ENCODE measurements around the gene SETD2.
"Not testable (repeated sequence)": the region's sequence is repeated elsewhere in the genome, so short reads cannot be mapped to it uniquely, and the experiment has no call there.

SETD2 gene, protein sequence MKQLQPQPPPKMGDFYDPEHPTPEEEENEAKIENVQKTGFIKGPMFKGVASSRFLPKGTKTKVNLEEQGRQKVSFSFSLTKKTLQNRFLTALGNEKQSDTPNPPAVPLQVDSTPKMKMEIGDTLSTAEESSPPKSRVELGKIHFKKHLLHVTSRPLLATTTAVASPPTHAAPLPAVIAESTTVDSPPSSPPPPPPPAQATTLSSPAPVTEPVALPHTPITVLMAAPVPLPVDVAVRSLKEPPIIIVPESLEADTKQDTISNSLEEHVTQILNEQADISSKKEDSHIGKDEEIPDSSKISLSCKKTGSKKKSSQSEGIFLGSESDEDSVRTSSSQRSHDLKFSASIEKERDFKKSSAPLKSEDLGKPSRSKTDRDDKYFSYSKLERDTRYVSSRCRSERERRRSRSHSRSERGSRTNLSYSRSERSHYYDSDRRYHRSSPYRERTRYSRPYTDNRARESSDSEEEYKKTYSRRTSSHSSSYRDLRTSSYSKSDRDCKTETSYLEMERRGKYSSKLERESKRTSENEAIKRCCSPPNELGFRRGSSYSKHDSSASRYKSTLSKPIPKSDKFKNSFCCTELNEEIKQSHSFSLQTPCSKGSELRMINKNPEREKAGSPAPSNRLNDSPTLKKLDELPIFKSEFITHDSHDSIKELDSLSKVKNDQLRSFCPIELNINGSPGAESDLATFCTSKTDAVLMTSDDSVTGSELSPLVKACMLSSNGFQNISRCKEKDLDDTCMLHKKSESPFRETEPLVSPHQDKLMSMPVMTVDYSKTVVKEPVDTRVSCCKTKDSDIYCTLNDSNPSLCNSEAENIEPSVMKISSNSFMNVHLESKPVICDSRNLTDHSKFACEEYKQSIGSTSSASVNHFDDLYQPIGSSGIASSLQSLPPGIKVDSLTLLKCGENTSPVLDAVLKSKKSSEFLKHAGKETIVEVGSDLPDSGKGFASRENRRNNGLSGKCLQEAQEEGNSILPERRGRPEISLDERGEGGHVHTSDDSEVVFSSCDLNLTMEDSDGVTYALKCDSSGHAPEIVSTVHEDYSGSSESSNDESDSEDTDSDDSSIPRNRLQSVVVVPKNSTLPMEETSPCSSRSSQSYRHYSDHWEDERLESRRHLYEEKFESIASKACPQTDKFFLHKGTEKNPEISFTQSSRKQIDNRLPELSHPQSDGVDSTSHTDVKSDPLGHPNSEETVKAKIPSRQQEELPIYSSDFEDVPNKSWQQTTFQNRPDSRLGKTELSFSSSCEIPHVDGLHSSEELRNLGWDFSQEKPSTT (N-terminal part only)

DNA sequence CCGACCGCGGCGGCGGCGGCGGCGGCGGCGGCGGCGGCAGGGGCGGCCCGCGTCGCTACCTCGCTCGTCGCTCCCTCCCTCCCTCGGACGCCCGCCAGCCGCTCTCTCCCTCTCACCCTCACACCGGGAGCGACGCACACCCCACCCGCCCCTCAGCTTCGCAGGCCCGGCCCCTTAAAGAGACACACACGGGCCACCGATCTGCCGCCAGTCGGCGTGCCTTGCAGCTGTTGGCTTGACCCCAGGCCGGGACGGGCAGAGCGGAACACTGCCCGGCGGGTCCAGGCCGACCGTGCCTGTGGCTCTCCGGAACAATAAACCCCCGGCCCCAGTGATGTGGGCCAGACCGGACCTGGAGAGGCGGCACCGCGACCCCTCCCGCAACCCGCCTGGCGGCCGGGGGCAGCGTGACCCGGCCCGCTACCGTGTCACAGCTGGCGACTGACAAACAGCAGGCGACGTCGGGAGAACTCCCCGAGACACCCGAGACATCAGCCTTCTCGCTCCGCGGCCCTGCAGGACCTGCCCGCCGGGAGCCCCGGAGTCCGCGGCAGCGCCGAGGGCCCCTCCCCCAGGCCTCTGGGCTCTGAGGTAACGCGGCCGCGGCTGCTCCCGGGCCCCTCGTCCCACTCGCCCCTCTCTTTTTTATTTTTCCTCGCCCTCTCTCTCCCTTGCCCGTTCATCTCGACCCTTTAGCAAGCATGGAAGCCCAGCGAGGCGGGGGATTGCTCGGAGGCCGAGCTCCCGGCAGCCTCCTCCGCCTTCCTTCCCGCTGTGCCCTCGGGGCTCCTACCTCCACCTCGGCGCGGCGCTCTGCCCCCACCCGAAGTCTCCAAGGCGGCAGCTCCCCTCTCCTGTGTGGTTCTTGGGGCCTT is at the start of gene SETD2:
Gene SETD2, minus strand, starts transcription at position 107 of the 875 bp plus-strand sequence. CDS start 189 bp downstream, outside the sequence.
- peak; percentile 94 for DNase-seq

DNA sequence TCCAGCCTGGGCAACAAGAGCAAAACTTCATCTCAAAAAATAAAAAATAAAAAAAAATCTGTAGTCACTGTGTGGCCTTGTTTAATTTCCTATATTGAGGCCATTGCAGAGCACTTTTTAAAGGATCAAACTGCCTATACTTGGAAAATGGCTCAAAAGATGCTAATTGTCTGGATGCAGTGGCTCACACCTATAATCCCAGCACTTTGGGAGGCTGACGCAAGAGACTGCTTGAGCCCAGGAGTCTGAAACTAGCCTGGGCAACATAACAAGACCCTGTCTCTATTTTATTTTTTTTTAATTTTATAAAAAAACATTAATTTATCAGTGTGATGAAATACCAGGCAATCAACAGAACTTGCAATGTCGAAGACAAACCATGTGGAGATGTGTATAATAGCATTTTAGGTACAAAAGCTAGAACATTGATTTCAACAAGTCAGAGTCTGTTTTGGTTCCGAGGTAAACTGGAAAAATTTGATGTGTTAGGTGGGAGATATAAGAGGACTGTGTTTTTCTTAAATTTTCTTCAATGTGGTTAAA is 47.0 kb upstream of the SETD2 start:
- DNase-seq, result no peak

DNA sequence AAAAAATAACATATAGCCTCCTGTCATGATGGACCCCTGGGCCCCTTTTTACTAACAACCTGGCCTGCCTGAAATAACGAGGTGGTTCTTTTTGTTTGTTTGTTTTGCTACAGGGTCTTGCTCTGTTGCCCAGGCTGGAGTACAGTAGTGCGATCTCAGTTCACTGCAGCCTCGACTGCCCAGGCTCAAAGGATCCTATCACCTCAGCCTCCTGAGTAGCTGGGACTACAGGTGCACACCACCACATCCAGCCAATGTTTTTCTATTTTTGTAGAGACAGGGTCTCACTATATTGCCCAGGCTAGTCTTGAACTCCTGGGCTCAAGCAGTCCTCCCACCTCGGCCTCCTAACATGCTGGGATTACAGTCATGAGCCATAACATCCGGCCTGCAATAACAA is 42.1 kb upstream of the SETD2 start:
- DNase-seq, result not testable (repeated sequence)

DNA sequence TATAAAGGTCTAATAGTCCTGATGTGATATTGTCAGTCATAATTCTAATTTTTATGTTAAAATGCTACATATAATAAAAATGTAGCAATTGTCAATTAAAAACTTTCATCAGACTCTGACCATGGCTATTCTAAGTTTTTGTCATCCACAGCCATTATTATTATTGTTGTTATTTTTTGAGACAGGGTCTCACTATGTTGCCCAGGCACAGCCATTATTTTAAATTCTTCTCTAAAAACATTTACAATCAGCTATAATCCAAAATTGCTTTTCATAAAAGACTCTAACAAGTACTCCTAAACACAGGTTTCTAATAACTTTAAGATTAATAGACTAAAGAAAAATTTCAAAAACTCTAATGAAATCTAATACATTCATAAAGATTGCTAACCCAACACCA is 41.0 kb upstream of the SETD2 start:
- DNase-seq, result no peak

DNA sequence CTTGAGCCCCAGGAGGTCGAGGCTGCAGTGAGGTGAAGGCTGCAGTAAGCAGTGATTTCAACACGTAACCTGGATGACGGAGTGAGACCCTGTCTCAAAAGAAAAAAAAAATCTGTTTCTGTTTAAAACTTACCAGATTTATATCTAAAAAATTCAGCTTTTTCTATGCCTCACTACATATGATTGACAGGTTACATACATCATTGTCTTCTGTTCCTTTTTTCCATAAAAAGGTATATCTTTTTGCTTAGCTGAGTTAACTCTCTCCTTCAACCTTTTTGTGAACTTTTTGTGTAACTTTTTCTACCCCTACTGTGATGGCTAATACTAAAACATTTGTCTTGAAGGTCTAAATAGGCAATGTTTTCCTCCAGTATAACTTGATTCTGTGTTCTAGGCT is 38.6 kb upstream of the SETD2 start:
- no peak for DNase-seq

DNA sequence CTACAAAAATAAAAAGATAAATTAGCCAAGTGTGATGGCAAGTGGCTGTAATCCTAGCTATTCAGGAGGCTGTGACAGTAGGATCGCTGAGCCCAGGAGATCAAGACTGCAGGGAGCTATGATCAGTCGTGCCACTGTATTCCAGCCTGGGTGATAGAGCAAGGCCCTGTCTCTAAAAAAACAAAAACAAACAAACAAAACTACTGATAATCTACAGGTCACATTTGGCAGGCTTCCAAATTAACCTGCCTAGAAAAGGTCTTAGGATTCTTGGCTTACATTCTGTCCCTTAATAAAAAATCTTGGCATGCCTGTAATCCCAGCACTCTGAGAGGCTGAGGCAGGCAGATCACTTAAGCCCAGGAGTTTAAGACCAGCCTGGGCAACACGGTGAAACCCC is 33.4 kb upstream of the SETD2 start:
- DNase-seq, result no peak

DNA sequence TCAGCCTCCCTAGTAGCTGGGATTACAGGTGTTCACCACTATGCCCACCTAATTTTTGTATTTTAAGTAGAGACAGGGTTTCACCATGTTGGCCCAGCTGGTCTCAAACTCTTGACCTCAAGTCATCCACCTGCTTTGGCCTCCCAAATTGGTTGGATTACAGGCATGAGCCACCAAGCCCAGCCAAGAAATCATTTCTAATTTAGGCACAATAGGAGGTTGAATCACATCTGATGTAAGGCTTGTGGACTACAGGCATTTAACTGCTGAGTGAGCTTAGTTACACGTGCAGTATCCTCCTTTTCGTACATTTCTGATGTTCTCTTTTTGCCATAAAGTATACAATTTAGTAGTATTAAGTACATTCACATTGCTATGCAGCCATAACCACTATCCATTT is 31.1 kb upstream of the SETD2 start:
- no peak for DNase-seq

DNA sequence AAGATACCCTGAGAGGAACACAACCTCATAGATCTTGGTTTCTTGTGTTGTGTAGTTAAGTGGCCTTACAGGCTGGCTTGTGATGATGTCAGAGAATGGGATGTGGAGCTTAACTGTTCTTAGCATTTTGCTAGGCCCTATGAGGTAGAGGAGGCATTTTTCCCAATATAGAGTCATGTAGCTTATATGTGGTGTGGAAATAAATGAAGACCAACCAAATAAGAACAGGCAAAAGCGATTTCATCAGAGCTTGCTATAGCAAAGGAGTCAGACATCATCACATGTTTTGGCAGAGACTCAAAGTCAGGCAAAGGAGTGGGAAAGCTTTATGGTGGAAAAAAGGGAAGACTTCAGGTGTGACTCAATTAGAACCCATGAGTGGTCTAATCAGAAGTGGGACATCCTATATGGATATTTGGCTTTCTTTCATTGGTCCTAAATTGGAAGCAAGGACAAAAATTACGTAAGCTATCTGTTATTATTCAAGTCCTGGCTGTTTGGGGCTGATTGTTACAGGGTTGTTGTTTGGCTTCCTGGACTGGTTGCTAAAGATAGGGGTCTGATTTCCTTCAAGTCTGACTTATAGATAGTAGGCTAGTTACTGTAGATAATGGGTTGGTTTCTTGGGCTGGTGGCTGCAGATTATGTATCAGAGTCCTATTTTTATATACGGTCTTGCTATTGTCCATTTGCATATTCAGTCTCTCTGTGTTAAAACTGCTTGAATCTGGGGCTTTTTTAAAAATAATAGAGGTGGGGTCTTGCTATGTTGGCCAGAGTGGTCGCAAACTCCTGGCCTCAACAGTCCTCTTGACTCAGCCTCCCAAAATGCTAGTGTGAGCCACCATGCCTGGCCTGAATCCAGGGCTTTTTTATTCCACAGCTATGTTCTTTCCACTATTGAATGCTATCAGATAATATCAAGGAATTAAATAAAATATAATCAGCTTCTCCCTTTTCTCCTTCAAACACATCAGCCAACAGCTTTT is 30.3 kb upstream of the SETD2 start:
- no peak for DNase-seq

DNA sequence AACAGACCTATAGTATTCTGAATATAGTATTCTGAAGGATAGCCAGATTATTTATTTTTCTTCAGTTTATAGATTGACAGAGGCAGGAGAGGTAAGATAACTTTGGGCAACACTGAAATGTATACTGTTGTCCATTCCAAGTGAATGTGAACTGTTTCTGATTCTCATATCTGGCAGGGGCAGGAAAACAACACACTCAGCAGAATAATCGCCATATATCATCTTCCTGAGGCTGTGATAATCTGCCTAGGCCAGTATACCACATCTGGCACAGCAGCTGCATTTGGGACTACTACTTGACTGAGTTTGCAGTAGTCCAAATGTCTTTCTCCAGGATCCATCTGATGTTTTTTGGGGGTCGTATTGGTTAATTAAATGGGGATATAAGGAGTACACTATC is 22.4 kb upstream of the SETD2 start:
- DNase-seq, result no peak

DNA sequence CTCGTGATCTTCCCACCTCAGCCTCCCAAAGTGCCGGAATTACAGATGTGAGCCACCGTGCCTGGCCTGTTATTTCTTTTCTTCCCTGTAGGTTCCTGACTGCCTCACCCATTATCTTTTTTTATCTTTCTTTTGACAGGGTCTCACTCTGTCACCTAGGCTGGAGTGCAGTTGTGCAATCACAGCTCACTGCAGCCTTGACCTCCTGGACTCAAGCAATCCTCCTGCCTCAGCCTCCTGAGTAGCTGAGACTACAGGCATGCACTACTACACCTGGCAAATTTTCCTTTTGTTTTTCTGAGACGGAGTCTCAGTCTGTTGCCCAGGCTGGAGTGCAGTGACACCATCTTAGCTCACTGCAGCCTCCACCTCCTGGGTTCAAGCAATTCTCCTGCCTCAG is 17.8 kb upstream of the SETD2 start:
- DNase-seq, result not testable (repeated sequence)

DNA sequence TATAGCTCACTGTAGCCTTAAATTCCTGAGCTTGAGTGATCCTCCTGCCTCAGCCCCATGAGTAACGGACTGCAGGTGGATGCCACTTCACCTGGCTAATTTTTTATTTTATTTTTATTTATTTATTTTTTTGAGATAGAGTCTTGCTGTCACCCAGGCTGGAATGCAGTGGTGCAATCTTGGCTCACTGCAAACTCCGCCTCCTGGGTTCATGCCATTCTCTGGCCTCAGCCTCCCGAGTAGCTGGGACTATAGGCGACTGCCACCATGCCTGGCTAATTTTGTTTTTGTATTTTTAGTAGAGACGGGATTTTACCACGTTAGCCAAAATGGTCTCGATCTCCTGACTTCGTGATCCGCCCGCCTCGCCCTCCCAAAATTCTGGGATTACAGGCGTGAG is 16.1 kb upstream of the SETD2 start:
- not testable (repeated sequence) for DNase-seq

DNA sequence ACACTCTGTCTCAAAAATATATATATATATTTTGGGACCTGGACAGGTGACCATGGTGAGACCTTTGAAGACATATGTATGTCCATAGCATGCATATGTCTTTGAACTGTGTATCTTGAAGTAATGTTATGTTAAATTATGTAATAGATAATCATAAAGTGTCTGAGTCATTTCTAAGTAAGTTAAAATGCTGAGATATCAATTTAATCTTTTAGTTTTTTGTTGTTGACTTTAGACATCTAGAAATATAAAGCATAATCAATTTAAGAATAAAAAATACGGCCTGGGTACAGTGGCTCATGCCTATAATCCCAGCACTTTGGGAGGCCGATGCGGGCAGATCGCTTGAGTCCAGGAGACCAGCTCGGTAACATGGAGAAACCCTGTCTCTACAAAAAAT is 12.7 kb upstream of the SETD2 start:
- no peak for DNase-seq

DNA sequence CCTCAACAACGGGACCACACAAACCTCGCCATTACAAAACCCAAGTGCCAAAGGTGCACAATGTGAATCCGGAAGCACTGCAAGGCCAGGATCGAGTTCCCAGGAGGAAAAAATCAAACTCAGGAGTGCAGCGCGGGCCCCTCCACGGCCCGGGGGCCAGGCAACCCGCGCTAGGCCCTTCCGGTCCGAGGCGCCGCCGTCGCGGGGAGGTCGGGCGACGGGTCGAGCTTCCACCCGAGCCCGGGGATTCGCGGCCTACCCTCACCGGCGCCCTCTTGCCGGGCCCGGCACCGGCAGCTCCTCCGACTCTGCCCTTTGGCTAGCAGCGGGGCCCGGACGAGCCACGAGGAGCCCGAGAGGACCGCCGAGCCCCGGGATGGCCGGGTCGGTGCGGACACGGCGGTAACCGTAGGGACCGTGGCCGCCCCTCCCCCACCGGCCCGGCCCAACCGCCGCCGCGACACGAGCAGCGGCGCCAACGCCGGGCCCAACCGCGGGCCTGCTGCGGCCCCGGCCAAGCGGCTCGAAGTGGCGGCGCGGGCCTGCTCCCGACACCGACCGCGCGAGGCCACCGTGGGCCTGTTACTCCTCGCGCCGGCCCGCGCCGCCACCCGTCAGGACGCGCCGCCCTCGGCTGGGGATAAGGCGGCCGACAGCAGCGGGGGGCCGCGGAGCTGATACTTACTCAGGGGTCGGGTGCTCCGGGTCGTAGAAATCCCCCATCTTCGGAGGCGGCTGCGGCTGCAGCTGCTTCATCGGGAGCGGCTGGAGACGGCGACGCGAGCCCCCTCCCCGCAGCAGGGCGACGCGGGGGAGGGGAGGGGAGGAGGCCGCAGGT is 525 bp downstream of the SETD2 start:
- peak; percentile 34 for DNase-seq

DNA sequence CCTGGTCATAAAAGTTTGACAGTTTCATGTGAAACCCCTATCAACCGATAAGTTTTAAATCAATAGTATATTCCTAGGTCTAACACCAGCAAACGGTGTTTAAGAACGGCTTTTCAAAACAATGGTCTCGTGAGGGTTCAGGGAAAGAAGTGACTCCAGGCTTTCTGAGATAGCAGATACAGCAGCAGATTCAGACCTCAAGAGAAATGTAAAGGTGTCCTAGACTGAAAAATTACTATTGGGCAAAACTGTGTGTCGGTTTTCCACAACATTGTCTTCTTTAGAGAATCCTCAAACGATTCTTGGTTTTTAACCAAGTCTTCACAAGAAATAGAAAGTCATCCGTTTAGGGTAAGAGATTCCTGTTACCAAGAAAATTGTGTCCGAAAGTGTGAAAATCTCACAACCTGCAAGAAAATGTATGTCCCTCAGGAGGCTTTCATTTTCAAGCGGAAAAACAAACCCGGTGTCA is 1.2 kb downstream of the SETD2 start:
- DNase-seq, result no peak

DNA sequence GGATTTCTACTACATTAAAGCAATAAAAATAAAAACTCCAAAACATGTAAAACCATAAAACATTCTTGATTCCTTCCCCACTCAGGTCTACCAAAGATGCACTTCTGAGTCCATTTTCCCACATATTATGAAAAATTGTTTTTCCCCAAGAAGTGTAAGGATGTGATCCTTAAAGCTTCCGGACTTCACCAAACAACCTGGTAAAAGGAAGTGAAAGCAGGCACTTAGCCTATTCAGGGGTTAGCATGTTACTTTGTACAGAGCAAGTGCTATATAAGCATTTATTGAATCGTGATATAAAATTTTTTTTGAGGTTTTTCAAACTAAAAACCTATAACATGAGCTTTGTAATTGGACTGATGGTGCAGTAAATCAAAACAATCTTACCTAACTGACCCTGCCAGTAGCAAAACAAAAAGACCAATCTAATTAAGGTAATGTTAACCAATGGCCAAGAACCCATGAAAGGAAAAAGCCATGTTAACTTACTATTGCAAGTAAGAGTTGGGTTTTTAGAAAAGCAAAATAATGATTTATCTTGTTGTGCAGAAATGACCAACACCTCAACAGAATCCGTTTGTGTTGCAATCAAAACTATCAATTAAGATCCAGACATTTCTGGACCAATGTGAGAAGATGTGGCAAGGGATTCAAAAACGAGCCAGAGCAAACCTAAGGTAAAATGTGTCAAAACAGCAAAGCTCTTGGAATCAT is 1.8 kb downstream of the SETD2 start:
- DNase-seq, result no peak

DNA sequence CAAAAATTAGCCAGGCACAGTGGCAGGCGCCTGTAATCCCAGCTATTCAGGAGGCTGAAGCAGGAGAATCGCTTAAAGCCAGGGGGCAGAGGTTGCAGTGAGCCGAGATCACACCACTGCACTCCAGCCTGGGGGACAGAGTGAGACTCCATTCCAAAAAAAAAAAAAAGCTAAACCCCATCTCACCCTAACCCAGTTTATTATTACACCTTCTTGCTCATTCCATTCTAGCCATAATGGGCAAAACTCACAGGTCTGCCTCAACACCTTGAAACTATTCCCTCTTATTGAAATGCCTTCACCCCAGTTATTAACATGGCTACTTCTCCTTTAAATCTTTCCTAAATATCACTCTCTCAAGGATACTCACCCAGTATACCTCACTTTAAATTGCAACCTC is 4.1 kb downstream of the SETD2 start:
- no peak for DNase-seq

DNA sequence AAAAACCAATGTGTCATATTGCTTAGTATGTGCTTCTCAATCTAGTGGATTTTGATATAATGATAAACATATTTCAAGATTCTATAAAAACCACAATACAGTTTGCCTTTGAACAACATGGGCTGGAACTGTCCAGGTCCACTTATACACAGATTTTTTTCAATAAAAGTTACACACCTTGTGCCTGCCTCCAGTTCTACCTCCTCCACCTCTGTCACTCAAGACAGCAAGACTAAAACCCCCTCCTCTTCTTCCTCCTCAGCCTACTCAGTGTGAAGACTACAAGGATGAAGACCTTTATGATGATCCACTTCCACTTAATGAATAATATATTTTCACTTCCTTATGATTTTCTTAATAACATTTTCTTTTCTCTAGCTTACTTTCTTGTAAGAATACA is 5.7 kb downstream of the SETD2 start:
- DNase-seq, result no peak

DNA sequence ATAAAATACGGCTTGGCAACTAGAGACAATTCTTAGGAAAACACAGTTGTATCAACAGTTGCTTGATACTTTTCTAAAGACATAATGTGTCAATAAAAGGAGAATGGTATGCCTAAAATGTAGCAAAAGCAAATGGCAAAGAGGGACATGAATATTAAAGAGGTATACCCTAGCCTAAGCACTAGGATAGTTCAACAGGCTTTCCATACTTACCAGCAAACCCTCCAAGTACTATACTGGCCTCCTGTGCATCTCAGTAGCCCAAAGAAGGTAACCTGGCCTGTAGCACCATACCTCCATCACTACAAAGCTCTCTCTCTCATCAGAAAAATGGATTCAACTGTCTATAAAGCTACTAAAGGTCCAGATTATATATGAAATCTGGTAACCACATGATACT is 7.5 kb downstream of the SETD2 start:
- no peak for DNase-seq

DNA sequence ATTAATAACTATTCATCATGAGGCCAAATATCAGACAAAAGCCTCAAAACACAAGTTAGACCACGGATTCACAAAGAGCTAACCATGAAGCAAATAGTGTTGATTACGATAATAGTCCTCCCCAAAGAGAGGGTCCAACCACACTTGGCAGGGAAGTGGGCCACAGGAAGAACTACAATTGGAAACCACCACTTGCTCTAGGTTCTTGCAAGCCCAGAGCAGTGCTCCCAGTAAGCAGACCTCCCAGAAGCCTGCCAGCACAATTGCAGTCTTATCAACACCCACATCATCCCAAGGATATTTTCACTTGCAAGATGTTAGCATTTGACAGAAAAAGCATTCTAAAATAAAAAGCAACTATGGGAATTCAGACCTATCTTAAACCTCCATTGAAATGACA is 11.3 kb downstream of the SETD2 start:
- DNase-seq, result no peak

Data from EL (cell line).